Neural cell (in vitro differentiated cells): Measurements from ENCODE around the gene PLA2G12A. TPM values are rescaled to one million over a fixed set of nuclear protein-coding genes. Genes with fewer than 3 reads are reported as not detected.

ENCODE experiments used
- H2AFZ ChIP-seq: fragments of 200-600, 300-800 bp; sonication (generic), shearing (Covaris generic); 2 replicates; pipeline ENCODE4 v1.6.0; 2014; ENCODE audit warnings: low read depth, mild to moderate bottlenecking, antibody characterized with exemption, low read length, moderate library complexity
- H3F3A ChIP-seq: fragments of 200-600 bp; shearing (Covaris generic); 2 replicates; pipeline ENCODE4 v1.6.1; 2016; ENCODE audit warnings: mild to moderate bottlenecking, moderate library complexity, mixed read lengths, antibody characterized with exemption, low read length; ENCODE audit not compliant: insufficient read depth, poor library complexity, severe bottlenecking
- H3K27ac ChIP-seq: fragments of 200-600, 300-800 bp; sonication (generic), shearing (Covaris generic); 2 replicates; pipeline ENCODE4 v1.5.1; 2014; ENCODE audit warnings: mild to moderate bottlenecking, low read length, moderate library complexity
- H3K27me3 ChIP-seq: fragments of 300-800, 200-600 bp; sonication (generic), shearing (Covaris generic); 2 replicates; pipeline ENCODE4 v1.6.0; 2014; ENCODE audit warnings: mild to moderate bottlenecking, low read depth, low read length, moderate library complexity; ENCODE audit not compliant: insufficient read depth
- H3K36me3 ChIP-seq: fragments of 300-800, 200-600 bp; sonication (generic), shearing (Covaris generic); 2 replicates; pipeline ENCODE4 v1.5.1; 2014; ENCODE audit warnings: mild to moderate bottlenecking, antibody characterized with exemption, low read length, moderate library complexity; ENCODE audit not compliant: insufficient read depth
- H3K4me2 ChIP-seq: fragments of 300-800, 200-600 bp; sonication (generic), shearing (Covaris generic); 2 replicates; pipeline ENCODE4 v1.6.0; 2014; ENCODE audit warnings: mild to moderate bottlenecking, low read length
- H3K4me3 ChIP-seq: fragments of 300-800, 200-600 bp; sonication (generic), shearing (Covaris generic); 2 replicates; pipeline ENCODE4 v1.5.1; 2014; ENCODE audit warnings: mild to moderate bottlenecking, low read length, moderate library complexity
- H3K79me2 ChIP-seq: fragments of 200-600 bp; shearing (Covaris generic); replicated peaks from 2 replicates; pipeline ENCODE4 v1.6.0; 2014; ENCODE audit warnings: mild to moderate bottlenecking, low read length, moderate library complexity; ENCODE audit not compliant: insufficient read depth
- H3K9ac ChIP-seq: fragments of 300-800, 200-600 bp; sonication (generic), shearing (Covaris generic); 2 replicates; pipeline ENCODE4 v1.6.1; 2016; ENCODE audit warnings: mild to moderate bottlenecking, low read length, mixed read lengths
- H3K9me2 ChIP-seq: fragments of 200-600 bp; shearing (Covaris generic); 2 replicates; pipeline ENCODE4 v1.6.1; 2016; ENCODE audit warnings: mild to moderate bottlenecking, low read length, mixed read lengths; ENCODE audit not compliant: insufficient read depth
- H3K9me3 ChIP-seq: fragments of 200-600, 300-800 bp; sonication (generic), shearing (Covaris generic); 2 replicates; pipeline ENCODE4 v1.6.1; 2016; ENCODE audit warnings: mild to moderate bottlenecking, mixed run types, low read length, moderate library complexity, mixed read lengths
- H4K20me1 ChIP-seq: fragments of 200-600 bp; shearing (Covaris generic); 2 replicates; pipeline ENCODE4 v1.6.1; 2016; ENCODE audit warnings: mild to moderate bottlenecking, mixed run types; ENCODE audit not compliant: insufficient read depth
- CTCF ChIP-seq: fragments of 450-650 bp; IDR thresholded peaks from 2 replicates; pipeline ENCODE4 v1.5.1; 2014; ENCODE audit warnings: antibody characterized with exemption, mild to moderate bottlenecking, moderate library complexity; ENCODE audit not compliant: poor library complexity, severe bottlenecking
- EP300 ChIP-seq: fragments of 450-650 bp; conservative IDR thresholded peaks from 2 replicates; pipeline ENCODE4 v1.6.1; 2014; ENCODE audit warnings: antibody characterized with exemption, mild to moderate bottlenecking, moderate library complexity; ENCODE audit not compliant: poor library complexity, severe bottlenecking
- EZH2 ChIP-seq: fragments of 200-600, 300-800 bp; shearing (Covaris generic), sonication (generic); IDR thresholded peaks from 2 replicates; pipeline ENCODE4 v1.6.1; 2014; ENCODE audit warnings: antibody characterized with exemption, low read length, borderline replicate concordance, mild to moderate bottlenecking; ENCODE audit not compliant: insufficient read depth, poor library complexity, severe bottlenecking
- MXI1 ChIP-seq: fragments of 450-650 bp; conservative IDR thresholded peaks from 2 replicates; pipeline ENCODE4 v1.6.1; 2014; ENCODE audit warnings: antibody characterized with exemption, mild to moderate bottlenecking; ENCODE audit not compliant: poor library complexity, severe bottlenecking
- POLR2AphosphoS5 ChIP-seq: IDR thresholded peaks from 2 replicates; pipeline ENCODE4 v1.6.1; 2012
- RAD21 ChIP-seq: fragments of 450-650 bp; conservative IDR thresholded peaks from 2 replicates; pipeline ENCODE4 v1.6.1; 2014; ENCODE audit warnings: antibody characterized with exemption, mild to moderate bottlenecking, moderate library complexity
- REST ChIP-seq: IDR thresholded peaks from 2 replicates; pipeline ENCODE4 v1.6.1; 2012; ENCODE audit warnings: borderline replicate concordance
- SMC3 ChIP-seq: fragments of 450-650 bp; conservative IDR thresholded peaks from 2 replicates; pipeline ENCODE4 v1.6.1; 2014; ENCODE audit warnings: antibody characterized with exemption, mild to moderate bottlenecking, moderate library complexity; ENCODE audit not compliant: poor library complexity
- TAF1 ChIP-seq: IDR thresholded peaks from 2 replicates; pipeline ENCODE4 v1.6.1; 2012; ENCODE audit warnings: low read depth
- polyA plus RNA-seq: library from polyadenylated mRNA; depleted of rRNA; stranded (reverse); fragments of >200 nt; gene quantifications from 2 replicates; pipeline ENCODE4 v1.2.3, GENCODE V29; 2014

PLA2G12A gene
- polyA plus RNA-seq, 1 donor from 2014 or later: 31.2 TPM

- Histone ChIP-seq H4K20me1 (no peaks in the 10 kb centered on the region), H3K36me3 (no peaks in the 10 kb centered on the region), H3K9me2 (no peaks in the 10 kb centered on the region), H3K9me3 (no peaks in the 10 kb centered on the region), H3K4me3 (peak overlapping the region; percentile 94), H3K79me2 (no peaks in the 10 kb centered on the region), H3K9ac (peak overlapping the region; percentile 74), H3K27me3 (no peaks in the 10 kb centered on the region), H3F3A (no peaks in the 10 kb centered on the region), H3K27ac (no peak overlapping the region), H3K4me2 (no peak overlapping the region), H2AFZ (peak overlapping the region; percentile 80)
- TF ChIP-seq REST (no peak), EZH2 (no peak), TAF1 (no peak), EP300 (no peak), CTCF (no peak), SMC3 (no peak), POLR2AphosphoS5 (no peak), RAD21 (no peak), MXI1 (no peak)
Observed at GRCh38 chr4:109703664-109704361, 26.1 kb downstream of the PLA2G12A start.

- no peaks in the 10 kb centered on the region for H3K36me3 ChIP-seq
- TF ChIP-seq MXI1 (peak; percentile 37), CTCF (peak; percentile 83), TAF1 (peak; percentile 59), RAD21 (peak; percentile 67), POLR2AphosphoS5 (peak; percentile 13), EP300 (peak; percentile 25), REST (no peak), SMC3 (peak; percentile 76), EZH2 (no peak)
Observed at GRCh38 chr4:109702950-109703663, 26.8 kb downstream of the PLA2G12A start, which contains the start of gene CASP6. Gene CASP6 (minus strand): TSS chr4:109703445. CDS start chr4:109703395, 50 bp downstream.

More at GRCh38 chr4:109702950-109703663, 26.8 kb downstream of the PLA2G12A start, which contains the start of gene CASP6:
- Histone ChIP-seq H3K9ac (peak within 1 kb of the TSS; percentile 74), H3K9me3 (no peaks in the 10 kb centered on the region), H3K27ac (no peak within 1 kb of the TSS), H3K9me2 (no peaks in the 10 kb centered on the region), H3K79me2 (no peaks in the 10 kb centered on the region), H2AFZ (peak within 1 kb of the TSS; percentile 80), H4K20me1 (no peaks in the 10 kb centered on the region), H3K27me3 (no peaks in the 10 kb centered on the region), H3K4me3 (peak within 1 kb of the TSS; percentile 94), H3F3A (no peaks in the 10 kb centered on the region), H3K4me2 (peak within 1 kb of the TSS; percentile 59)
